ENCODE data around the gene ABLIM2.

ABLIM2 gene

GRCh38 chr4:8132400-8132799 lies 26.2 kb downstream of the ABLIM2 start:
- no peaks in the 10 kb centered on the region for H3K36me3 ChIP-seq (ENCODE audit: insufficient read depth, low read length)
- H3K27me3 ChIP-seq (ENCODE audit: insufficient read depth, low read length), result no peaks in the 10 kb centered on the region
- H3K4me1 ChIP-seq (ENCODE audit: insufficient read depth, low read length), result peaks cover 14% of the 10 kb centered on the region
- H3K27ac ChIP-seq (ENCODE audit: low read depth, low read length), result no peak overlapping the region
- H3K9ac ChIP-seq (ENCODE audit: low read depth, low read length), result no peak overlapping the region
- no peaks in the 10 kb centered on the region for H3K9me3 ChIP-seq (ENCODE audit: insufficient read depth, low read depth, low read length)
- WGBS, result 86% methylated on average over 10 of the region's 10 CpGs
- H3K4me3 ChIP-seq (ENCODE audit: low read length), result no peak overlapping the region

- no peak overlapping the region for H3K9ac ChIP-seq (ENCODE audit: low read depth, low read length)
- H3K4me1 ChIP-seq (ENCODE audit: insufficient read depth, low read length), result peaks cover 14% of the 10 kb centered on the region
- H3K9me3 ChIP-seq (ENCODE audit: insufficient read depth, low read depth, low read length), result no peaks in the 10 kb centered on the region
- no peaks in the 10 kb centered on the region for H3K27me3 ChIP-seq (ENCODE audit: insufficient read depth, low read length)
- no peak overlapping the region for H3K27ac ChIP-seq (ENCODE audit: low read depth, low read length)
- no peak overlapping the region for H3K4me3 ChIP-seq (ENCODE audit: low read length)
- 87% methylated on average over 18 of the region's 18 CpGs for WGBS
- H3K36me3 ChIP-seq (ENCODE audit: insufficient read depth, low read length), result no peaks in the 10 kb centered on the region
Observed at GRCh38 chr4:8131826-8132225, 26.8 kb downstream of the ABLIM2 start.

GRCh38 chr4:8131210-8131609 lies 27.4 kb downstream of the ABLIM2 start:
- H3K27me3 ChIP-seq (ENCODE audit: insufficient read depth, low read length), result no peaks in the 10 kb centered on the region
- no peak overlapping the region for H3K9ac ChIP-seq (ENCODE audit: low read depth, low read length)
- no peaks in the 10 kb centered on the region for H3K36me3 ChIP-seq (ENCODE audit: insufficient read depth, low read length)
- peaks cover 14% of the 10 kb centered on the region for H3K4me1 ChIP-seq (ENCODE audit: insufficient read depth, low read length)
- no peak overlapping the region for H3K27ac ChIP-seq (ENCODE audit: low read depth, low read length)
- WGBS, result 91% methylated on average over 8 of the region's 8 CpGs
- no peak overlapping the region for H3K4me3 ChIP-seq (ENCODE audit: low read length)
- no peaks in the 10 kb centered on the region for H3K9me3 ChIP-seq (ENCODE audit: insufficient read depth, low read depth, low read length)

GRCh38 chr4:8130346-8131066 lies 28.1 kb downstream of the ABLIM2 start:
- H3K4me3 ChIP-seq (ENCODE audit: low read length), result no peak overlapping the region
- WGBS, result 93% methylated on average over 18 of the region's 18 CpGs

GRCh38 chr4:8129785-8130184 lies 28.8 kb downstream of the ABLIM2 start:
- Histone ChIP-seq H3K27me3 (ENCODE audit: insufficient read depth, low read length) (no peaks in the 10 kb centered on the region), H3K9ac (ENCODE audit: low read depth, low read length) (no peak overlapping the region), H3K27ac (ENCODE audit: low read depth, low read length) (no peak overlapping the region), H3K9me3 (ENCODE audit: insufficient read depth, low read depth, low read length) (no peaks in the 10 kb centered on the region), H3K4me3 (ENCODE audit: low read length) (no peak overlapping the region), H3K36me3 (ENCODE audit: insufficient read depth, low read length) (no peaks in the 10 kb centered on the region), H3K4me1 (ENCODE audit: insufficient read depth, low read length) (peaks cover 14% of the 10 kb centered on the region)
- 90% methylated on average over 6 of the region's 6 CpGs for WGBS

More at GRCh38 chr4:8130346-8131066, 28.1 kb downstream of the ABLIM2 start:
- H3K9ac ChIP-seq (ENCODE audit: low read depth, low read length), result no peak overlapping the region
- H3K27me3 ChIP-seq (ENCODE audit: insufficient read depth, low read length), result no peaks in the 10 kb centered on the region
- H3K36me3 ChIP-seq (ENCODE audit: insufficient read depth, low read length), result no peaks in the 10 kb centered on the region
- no peak overlapping the region for H3K27ac ChIP-seq (ENCODE audit: low read depth, low read length)
- H3K9me3 ChIP-seq (ENCODE audit: insufficient read depth, low read depth, low read length), result no peaks in the 10 kb centered on the region
- H3K4me1 ChIP-seq (ENCODE audit: insufficient read depth, low read length), result peaks cover 14% of the 10 kb centered on the region

- H3K4me1 ChIP-seq (ENCODE audit: insufficient read depth, low read length), result peaks cover 11% of the 10 kb centered on the region
- no peak overlapping the region for H3K9ac ChIP-seq (ENCODE audit: low read depth, low read length)
- no peaks in the 10 kb centered on the region for H3K9me3 ChIP-seq (ENCODE audit: insufficient read depth, low read depth, low read length)
- no peak overlapping the region for H3K4me3 ChIP-seq (ENCODE audit: low read length)
- H3K27ac ChIP-seq (ENCODE audit: low read depth, low read length), result no peak overlapping the region
- H3K36me3 ChIP-seq (ENCODE audit: insufficient read depth, low read length), result no peaks in the 10 kb centered on the region
- WGBS, result 93% methylated on average over 8 of the region's 11 CpGs
- no peaks in the 10 kb centered on the region for H3K27me3 ChIP-seq (ENCODE audit: insufficient read depth, low read length)
Observed at GRCh38 chr4:8129136-8129535, 29.5 kb downstream of the ABLIM2 start.

GRCh38 chr4:8128100-8128856 lies 30.3 kb downstream of the ABLIM2 start:
- no peak overlapping the region for H3K9ac ChIP-seq (ENCODE audit: low read depth, low read length)
- H3K27me3 ChIP-seq (ENCODE audit: insufficient read depth, low read length), result no peaks in the 10 kb centered on the region
- peaks cover 11% of the 10 kb centered on the region for H3K4me1 ChIP-seq (ENCODE audit: insufficient read depth, low read length)
- 70% methylated on average over 19 of the region's 19 CpGs for WGBS
- H3K4me3 ChIP-seq (ENCODE audit: low read length), result no peak overlapping the region
- H3K36me3 ChIP-seq (ENCODE audit: insufficient read depth, low read length), result no peaks in the 10 kb centered on the region
- no peak overlapping the region; the same call in 1 of the 2 replicates for H3K27ac ChIP-seq (ENCODE audit: low read depth, low read length)
- no peaks in the 10 kb centered on the region for H3K9me3 ChIP-seq (ENCODE audit: insufficient read depth, low read depth, low read length)

- no peak overlapping the region for H3K4me3 ChIP-seq (ENCODE audit: low read length)
- no peaks in the 10 kb centered on the region for H3K9me3 ChIP-seq (ENCODE audit: insufficient read depth, low read depth, low read length)
- H3K36me3 ChIP-seq (ENCODE audit: insufficient read depth, low read length), result no peaks in the 10 kb centered on the region
- no peak overlapping the region for H3K27ac ChIP-seq (ENCODE audit: low read depth, low read length)
- H3K27me3 ChIP-seq (ENCODE audit: insufficient read depth, low read length), result no peaks in the 10 kb centered on the region
- H3K9ac ChIP-seq (ENCODE audit: low read depth, low read length), result no peak overlapping the region
- H3K4me1 ChIP-seq (ENCODE audit: insufficient read depth, low read length), result peaks cover 11% of the 10 kb centered on the region
- 91% methylated on average over 29 of the region's 29 CpGs for WGBS
Observed at GRCh38 chr4:8127051-8127826, 31.4 kb downstream of the ABLIM2 start.

- H3K36me3 ChIP-seq (ENCODE audit: insufficient read depth, low read length), result no peaks in the 10 kb centered on the region
- H3K27ac ChIP-seq (ENCODE audit: low read depth, low read length), result no peak overlapping the region
- no peak overlapping the region for H3K9ac ChIP-seq (ENCODE audit: low read depth, low read length)
- peaks cover 11% of the 10 kb centered on the region for H3K4me1 ChIP-seq (ENCODE audit: insufficient read depth, low read length)
- WGBS, result 94% methylated on average over 13 of the region's 13 CpGs
- no peaks in the 10 kb centered on the region for H3K27me3 ChIP-seq (ENCODE audit: insufficient read depth, low read length)
- H3K9me3 ChIP-seq (ENCODE audit: insufficient read depth, low read depth, low read length), result no peaks in the 10 kb centered on the region
- no peak overlapping the region for H3K4me3 ChIP-seq (ENCODE audit: low read length)
Observed at GRCh38 chr4:8126523-8126922, 32.1 kb downstream of the ABLIM2 start.

- 91% methylated on average over 20 of the region's 20 CpGs for WGBS
Observed at GRCh38 chr4:8125526-8126056, 33.0 kb downstream of the ABLIM2 start.

GRCh38 chr4:8123870-8124269 lies 34.7 kb downstream of the ABLIM2 start:
- Histone ChIP-seq H3K4me3 (ENCODE audit: low read length) (no peak overlapping the region), H3K27ac (ENCODE audit: low read depth, low read length) (no peak overlapping the region), H3K36me3 (ENCODE audit: insufficient read depth, low read length) (no peaks in the 10 kb centered on the region), H3K4me1 (ENCODE audit: insufficient read depth, low read length) (peaks cover 11% of the 10 kb centered on the region), H3K9me3 (ENCODE audit: insufficient read depth, low read depth, low read length) (no peaks in the 10 kb centered on the region), H3K9ac (ENCODE audit: low read depth, low read length) (no peak overlapping the region), H3K27me3 (ENCODE audit: insufficient read depth, low read length) (no peaks in the 10 kb centered on the region)
- WGBS, result 92% methylated on average over 5 of the region's 5 CpGs

More at GRCh38 chr4:8125526-8126056, 33.0 kb downstream of the ABLIM2 start:
- no peak overlapping the region for H3K4me3 ChIP-seq (ENCODE audit: low read length)
- H3K36me3 ChIP-seq (ENCODE audit: insufficient read depth, low read length), result no peaks in the 10 kb centered on the region
- no peak overlapping the region for H3K27ac ChIP-seq (ENCODE audit: low read depth, low read length)
- H3K9me3 ChIP-seq (ENCODE audit: insufficient read depth, low read depth, low read length), result no peaks in the 10 kb centered on the region
- no peak overlapping the region for H3K9ac ChIP-seq (ENCODE audit: low read depth, low read length)
- H3K27me3 ChIP-seq (ENCODE audit: insufficient read depth, low read length), result no peaks in the 10 kb centered on the region
- H3K4me1 ChIP-seq (ENCODE audit: insufficient read depth, low read length), result peaks cover 11% of the 10 kb centered on the region
